Nephron progenitor cell (in vitro differentiated cells): Measurements from ENCODE around the gene APOBEC3A.

Experiments
- DNase-seq: peaks from one replicate; pipeline ENCODE4 v3.0.0; 2021
- H3K27ac Mint-ChIP-seq: 2 replicates; pipeline ENCODE4 v1.8.0; 2021; ENCODE audit warnings: mild to moderate bottlenecking, moderate library complexity, mixed read lengths
- H3K27me3 Mint-ChIP-seq: 2 replicates; pipeline ENCODE4 v1.8.0; 2021; ENCODE audit warnings: mild to moderate bottlenecking, low read depth, mixed read lengths; ENCODE audit not compliant: poor library complexity
- H3K36me3 Mint-ChIP-seq: 2 replicates; pipeline ENCODE4 v1.8.0; 2021; ENCODE audit warnings: low read depth, mixed read lengths
- H3K4me1 Mint-ChIP-seq: 2 replicates; pipeline ENCODE4 v1.8.0; 2021; ENCODE audit warnings: mixed read lengths
- H3K4me3 Mint-ChIP-seq: 2 replicates; pipeline ENCODE4 v1.8.0; 2021; ENCODE audit warnings: mild to moderate bottlenecking, moderate library complexity, mixed read lengths
- H3K9me3 Mint-ChIP-seq: 2 replicates; pipeline ENCODE4 v1.8.0; 2021; ENCODE audit warnings: mild to moderate bottlenecking, moderate library complexity, mixed read lengths
- TF ChIP-seq, protein P1 (sequence below): fragments of 200-600 bp; sonication (generic); IDR thresholded peaks from 2 replicates; pipeline ENCODE4 v1.5.0; 2021; ENCODE audit warnings: antibody characterized with exemption

APOBEC3A gene

DNA sequence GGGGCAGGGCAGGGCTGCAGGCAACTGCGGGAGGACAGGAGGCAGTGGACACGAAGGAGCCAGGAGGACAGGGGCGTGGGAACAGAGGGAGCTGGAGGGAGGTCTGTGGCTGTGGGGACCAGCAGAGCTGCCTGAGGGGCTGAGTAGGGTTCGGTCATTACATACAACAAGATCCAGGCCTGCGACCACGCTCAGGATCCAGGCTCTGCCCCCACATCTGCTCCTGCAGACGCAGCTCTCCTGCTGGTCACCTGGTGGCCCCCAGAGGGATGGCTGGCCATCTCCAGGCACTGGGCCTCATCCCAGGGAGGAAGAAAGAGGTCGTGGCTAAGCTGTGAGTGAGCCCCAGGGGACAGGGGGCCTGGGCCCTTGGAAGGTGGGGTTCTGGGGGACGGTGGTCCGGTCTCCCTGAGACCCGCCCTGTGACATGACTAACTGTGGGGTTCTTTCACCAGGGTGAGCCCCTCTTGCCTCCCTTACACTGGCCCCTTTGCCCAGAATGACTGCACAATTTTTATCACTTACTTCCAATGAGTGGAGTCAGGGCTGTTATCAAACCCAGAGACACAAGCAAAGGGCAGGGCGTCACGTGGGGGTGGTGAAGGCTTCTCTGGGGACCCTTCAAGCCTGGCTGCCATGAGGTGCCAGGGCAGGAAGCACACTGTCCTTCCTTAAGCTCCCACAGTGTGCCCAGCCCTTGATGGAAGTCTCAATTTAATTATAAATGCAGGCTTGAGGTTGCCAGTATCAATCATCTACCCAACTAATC, 6.7 kb upstream of the APOBEC3A start:
- TF ChIP-seq, protein P1, sequence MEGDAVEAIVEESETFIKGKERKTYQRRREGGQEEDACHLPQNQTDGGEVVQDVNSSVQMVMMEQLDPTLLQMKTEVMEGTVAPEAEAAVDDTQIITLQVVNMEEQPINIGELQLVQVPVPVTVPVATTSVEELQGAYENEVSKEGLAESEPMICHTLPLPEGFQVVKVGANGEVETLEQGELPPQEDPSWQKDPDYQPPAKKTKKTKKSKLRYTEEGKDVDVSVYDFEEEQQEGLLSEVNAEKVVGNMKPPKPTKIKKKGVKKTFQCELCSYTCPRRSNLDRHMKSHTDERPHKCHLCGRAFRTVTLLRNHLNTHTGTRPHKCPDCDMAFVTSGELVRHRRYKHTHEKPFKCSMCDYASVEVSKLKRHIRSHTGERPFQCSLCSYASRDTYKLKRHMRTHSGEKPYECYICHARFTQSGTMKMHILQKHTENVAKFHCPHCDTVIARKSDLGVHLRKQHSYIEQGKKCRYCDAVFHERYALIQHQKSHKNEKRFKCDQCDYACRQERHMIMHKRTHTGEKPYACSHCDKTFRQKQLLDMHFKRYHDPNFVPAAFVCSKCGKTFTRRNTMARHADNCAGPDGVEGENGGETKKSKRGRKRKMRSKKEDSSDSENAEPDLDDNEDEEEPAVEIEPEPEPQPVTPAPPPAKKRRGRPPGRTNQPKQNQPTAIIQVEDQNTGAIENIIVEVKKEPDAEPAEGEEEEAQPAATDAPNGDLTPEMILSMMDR, result no peak
- Mint-ChIP-seq H3K27ac (no peak overlapping the region), H3K27me3 (peaks cover 9% of the 10 kb centered on the region), H3K4me3 (no peak overlapping the region), H3K36me3 (no peaks in the 10 kb centered on the region), H3K4me1 (peaks cover 44% of the 10 kb centered on the region), H3K9me3 (no peaks in the 10 kb centered on the region)
- DNase-seq, result no peak

GRCh38 chr22:38951734-38952133, 5.7 kb upstream of the APOBEC3A start:
- DNase-seq, result no peak
- Mint-ChIP-seq H3K9me3 (no peaks in the 10 kb centered on the region), H3K36me3 (no peaks in the 10 kb centered on the region), H3K27me3 (peaks cover 13% of the 10 kb centered on the region), H3K4me3 (no peak overlapping the region), H3K27ac (no peak overlapping the region), H3K4me1 (peaks cover 36% of the 10 kb centered on the region)
- TF ChIP-seq, protein P1, result no peak

DNA sequence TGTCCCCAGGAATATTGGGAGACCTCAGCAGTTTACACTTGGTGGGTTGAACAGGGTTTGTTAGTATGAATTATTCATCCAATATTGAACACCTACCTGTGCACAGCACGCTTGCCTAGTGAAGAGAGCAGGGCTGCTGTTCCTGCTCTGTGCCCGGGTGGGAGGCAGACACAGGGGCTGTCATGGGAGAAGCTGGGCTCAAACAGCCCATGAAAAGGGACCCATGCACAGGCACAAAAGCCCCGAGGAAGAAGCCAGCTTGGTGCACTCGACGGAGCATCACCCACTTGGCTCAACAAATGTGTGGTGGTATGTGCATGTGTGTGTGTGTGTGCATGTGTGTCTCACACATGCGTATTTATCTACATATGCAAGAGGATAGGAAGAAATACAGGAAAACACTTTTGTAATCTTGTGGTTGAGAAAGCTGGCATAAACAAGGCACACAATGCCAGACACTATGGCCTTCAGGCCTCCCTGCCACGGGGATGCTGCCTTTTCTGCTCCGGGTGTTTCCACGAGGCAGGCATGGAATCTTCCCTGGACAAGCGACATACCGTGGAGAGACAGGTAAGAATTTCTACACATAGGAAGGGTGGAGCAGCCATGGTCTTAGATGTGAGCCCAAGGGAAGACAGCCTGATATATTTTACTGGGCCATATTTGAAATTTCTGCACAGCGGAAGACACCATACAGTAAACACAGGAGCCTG, 5.0 kb upstream of the APOBEC3A start:
- H3K27me3 Mint-ChIP-seq, result peaks cover 14% of the 10 kb centered on the region
- no peak for DNase-seq
- H3K9me3 Mint-ChIP-seq, result no peaks in the 10 kb centered on the region
- H3K4me3 Mint-ChIP-seq, result no peak overlapping the region
- H3K36me3 Mint-ChIP-seq, result no peaks in the 10 kb centered on the region
- H3K27ac Mint-ChIP-seq, result no peak overlapping the region
- TF ChIP-seq, protein P1, result no peak
- H3K4me1 Mint-ChIP-seq, result peaks cover 29% of the 10 kb centered on the region

- H3K4me3 Mint-ChIP-seq, result no peak overlapping the region
- TF ChIP-seq, protein P1, result no peak
- DNase-seq, result no peak
- H3K27ac Mint-ChIP-seq, result no peak overlapping the region
- peaks cover 18% of the 10 kb centered on the region for H3K27me3 Mint-ChIP-seq
- H3K36me3 Mint-ChIP-seq, result no peaks in the 10 kb centered on the region
- H3K4me1 Mint-ChIP-seq, result peaks cover 22% of the 10 kb centered on the region
- no peaks in the 10 kb centered on the region for H3K9me3 Mint-ChIP-seq
These were observed 4.3 kb upstream of the APOBEC3A start for GRCh38 chr22:38953091-38953490.

- Mint-ChIP-seq H3K9me3 (no peaks in the 10 kb centered on the region), H3K27me3 (peaks cover 25% of the 10 kb centered on the region), H3K36me3 (no peaks in the 10 kb centered on the region), H3K27ac (no peak overlapping the region), H3K4me3 (no peak overlapping the region), H3K4me1 (peaks cover 20% of the 10 kb centered on the region)
- DNase-seq, result no peak
- TF ChIP-seq, protein P1, result no peak
These were observed 3.6 kb upstream of the APOBEC3A start for GRCh38 chr22:38953577-38954413.
